ENCODE data around the gene SAG. TPM values are rescaled to one million over a fixed set of nuclear protein-coding genes. Genes with fewer than 3 reads are reported as not detected.

SAG gene
- total and polyA plus RNA-seq, 10 of the 15 experiments (the other 5 are each of a cell fraction or from before 2014, with no cell fraction given) = 0.06 to 0.47 TPM; not detected in 8

- no peak for TF ChIP-seq ZNF592 (IDR thresholded peaks at IDR 0.05)
- TF ChIP-seq MLLT1 (IDR thresholded peaks at IDR 0.05) = no peak
- TF ChIP-seq RB1 (IDR thresholded peaks at IDR 0.05; ENCODE audit: borderline replicate concordance) = no peak
- no peak for TF ChIP-seq ZNF24 (IDR thresholded peaks at IDR 0.05)
- TF ChIP-seq ATF3 (IDR thresholded peaks at IDR 0.05; ENCODE audit: borderline replicate concordance, extremely low read depth, low read depth, low read length) = no peak
- TF ChIP-seq CEBPB (IDR thresholded peaks at IDR 0.05; ENCODE audit: borderline replicate concordance in 1 of 2, low read depth in 2 of 2, low read length in 2 of 2) = no peak
- TF ChIP-seq SMC3 (IDR thresholded peaks at IDR 0.05; ENCODE audit: borderline replicate concordance, low read length) = no peak
- TF ChIP-seq CHD2 (IDR thresholded peaks at IDR 0.05; ENCODE audit: borderline replicate concordance, low read depth, low read length) = no peak
- TF ChIP-seq POLR2A (IDR thresholded peaks at IDR 0.05; ENCODE audit: low read depth, low read length) = peak; percentile 60
- TF ChIP-seq BMI1 (IDR thresholded peaks at IDR 0.05; ENCODE audit: borderline replicate concordance) = no peak
- TF ChIP-seq POLR2AphosphoS2 (IDR thresholded peaks at IDR 0.05; ENCODE audit: low read depth, low read length) = no peak
- no peak for TF ChIP-seq POLR2AphosphoS5 (IDR thresholded peaks at IDR 0.05; ENCODE audit: low read length)
- no peak for TF ChIP-seq NFYA (IDR thresholded peaks at IDR 0.05; ENCODE audit: borderline replicate concordance, low read depth, low read length)
- TF ChIP-seq USF2 (IDR thresholded peaks at IDR 0.05; ENCODE audit: borderline replicate concordance, low read depth, low read length) = no peak
- no peak for TF ChIP-seq CHD4 (IDR thresholded peaks at IDR 0.05)
- TF ChIP-seq ZNF207 (IDR thresholded peaks at IDR 0.05; ENCODE audit: borderline replicate concordance) = no peak
- no peak for TF ChIP-seq CBX3 (IDR thresholded peaks at IDR 0.05; ENCODE audit: borderline replicate concordance, low read depth)
- TF ChIP-seq FOS (IDR thresholded peaks at IDR 0.05; ENCODE audit: borderline replicate concordance, extremely low read depth, insufficient read length) = no peak
- no peak for TF ChIP-seq E4F1 (IDR thresholded peaks at IDR 0.05; ENCODE audit: borderline replicate concordance, partially characterized antibody)
- no peak for TF ChIP-seq STAT1 (conservative IDR thresholded peaks at IDR 0.05)
Measured at GRCh38 chr2:233385489-233386044, 78.0 kb downstream of the SAG start (continued).
